Measurements from ENCODE around the gene KANSL1. TPM values are rescaled to one million over a fixed set of nuclear protein-coding genes. Genes with fewer than 3 reads are reported as not detected.

KANSL1 gene
- total and polyA plus RNA-seq, 8 donors: 24.6 to 86.6 (median 48.2) TPM

DNA sequence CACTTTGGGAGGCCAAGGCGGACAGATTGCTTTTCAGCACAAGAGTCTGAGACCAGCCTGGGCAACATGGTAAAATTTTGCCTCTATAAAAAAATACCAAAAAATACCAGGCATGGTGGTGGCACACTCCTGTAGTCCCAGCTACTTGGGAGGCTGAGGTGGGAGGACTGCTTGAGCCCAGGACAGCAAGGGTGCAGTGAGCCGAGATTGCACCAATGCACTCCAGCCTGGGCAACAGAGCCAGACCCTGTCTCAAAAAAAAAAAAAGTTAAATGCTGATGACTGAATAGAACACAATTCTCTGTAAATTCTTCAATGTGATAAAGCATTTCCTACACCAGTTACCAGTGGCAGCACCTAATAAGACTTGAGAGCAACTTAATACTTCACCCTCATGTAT, 65.7 kb downstream of the KANSL1 start:
- peaks cover 22 to 58% (median 56%) of the 10 kb centered on the region in 3 donors for H3K4me1 ChIP-seq
- no peak for FAIRE-seq
- intact Hi-C loops (cut with DNase I): loop anchor here in 1 of 3 donors (10.0 kb wide), 1 partner anchor 73 kb away; no protein-coding TSS in a partner anchor

DNA sequence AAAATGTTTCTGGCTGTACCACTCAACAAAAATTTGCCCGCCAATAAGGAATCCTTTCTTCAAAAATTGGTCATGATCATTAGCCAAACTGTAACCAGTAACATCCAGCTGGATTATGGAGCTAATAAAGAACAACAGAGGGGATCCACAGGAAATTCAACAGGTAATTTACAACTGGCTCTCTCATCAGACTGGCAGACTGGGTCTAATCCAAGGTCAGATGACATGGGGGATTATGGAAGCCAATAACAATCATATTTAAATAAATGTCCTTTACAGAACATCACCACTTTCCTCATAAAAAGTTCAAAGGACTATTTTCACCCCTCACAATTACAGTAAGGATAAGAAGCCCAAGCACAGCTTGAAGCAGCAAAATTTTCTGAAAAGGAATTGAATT, 66.4 kb downstream of the KANSL1 start:
- peaks cover 22 to 63% (median 63%) of the 10 kb centered on the region in 3 donors for H3K4me1 ChIP-seq
- H3K36me3 ChIP-seq: no peaks in the 10 kb centered on the region
- 93 to 96% methylated on average over 1 of the region's 1 CpG for WGBS, 2 donors
- H3K9me3 ChIP-seq: no peaks in the 10 kb centered on the region
- H3K27me3 ChIP-seq: no peaks in the 10 kb centered on the region
- H3K4me3 ChIP-seq: no peak overlapping the region
- DNase-seq (no peak), FAIRE-seq (no peak), ATAC-seq (no peak)
- H3K27ac ChIP-seq: no peak overlapping the region
- TF ChIP-seq, protein P1, sequence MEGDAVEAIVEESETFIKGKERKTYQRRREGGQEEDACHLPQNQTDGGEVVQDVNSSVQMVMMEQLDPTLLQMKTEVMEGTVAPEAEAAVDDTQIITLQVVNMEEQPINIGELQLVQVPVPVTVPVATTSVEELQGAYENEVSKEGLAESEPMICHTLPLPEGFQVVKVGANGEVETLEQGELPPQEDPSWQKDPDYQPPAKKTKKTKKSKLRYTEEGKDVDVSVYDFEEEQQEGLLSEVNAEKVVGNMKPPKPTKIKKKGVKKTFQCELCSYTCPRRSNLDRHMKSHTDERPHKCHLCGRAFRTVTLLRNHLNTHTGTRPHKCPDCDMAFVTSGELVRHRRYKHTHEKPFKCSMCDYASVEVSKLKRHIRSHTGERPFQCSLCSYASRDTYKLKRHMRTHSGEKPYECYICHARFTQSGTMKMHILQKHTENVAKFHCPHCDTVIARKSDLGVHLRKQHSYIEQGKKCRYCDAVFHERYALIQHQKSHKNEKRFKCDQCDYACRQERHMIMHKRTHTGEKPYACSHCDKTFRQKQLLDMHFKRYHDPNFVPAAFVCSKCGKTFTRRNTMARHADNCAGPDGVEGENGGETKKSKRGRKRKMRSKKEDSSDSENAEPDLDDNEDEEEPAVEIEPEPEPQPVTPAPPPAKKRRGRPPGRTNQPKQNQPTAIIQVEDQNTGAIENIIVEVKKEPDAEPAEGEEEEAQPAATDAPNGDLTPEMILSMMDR (IDR thresholded peaks at IDR 0.05): no peak
- intact Hi-C loops (cut with DNase I): loop anchor here in 1 of 3 donors (10.0 kb wide), 1 partner anchor 72 kb away; no protein-coding TSS in a partner anchor

More for the DNA sequence above, 65.7 kb downstream of the KANSL1 start:
- ATAC-seq (no peak), DNase-seq (no peak)
- no peak overlapping the region for H3K27ac ChIP-seq
- no peaks in the 10 kb centered on the region for H3K36me3 ChIP-seq
- TF ChIP-seq, protein P1 (IDR thresholded peaks at IDR 0.05): no peak
- no peaks in the 10 kb centered on the region for H3K9me3 ChIP-seq
- WGBS, 2 donors: 95% methylated on average over 2 of the region's 2 CpGs
- H3K4me3 ChIP-seq: no peak overlapping the region
- no peaks in the 10 kb centered on the region for H3K27me3 ChIP-seq

DNA sequence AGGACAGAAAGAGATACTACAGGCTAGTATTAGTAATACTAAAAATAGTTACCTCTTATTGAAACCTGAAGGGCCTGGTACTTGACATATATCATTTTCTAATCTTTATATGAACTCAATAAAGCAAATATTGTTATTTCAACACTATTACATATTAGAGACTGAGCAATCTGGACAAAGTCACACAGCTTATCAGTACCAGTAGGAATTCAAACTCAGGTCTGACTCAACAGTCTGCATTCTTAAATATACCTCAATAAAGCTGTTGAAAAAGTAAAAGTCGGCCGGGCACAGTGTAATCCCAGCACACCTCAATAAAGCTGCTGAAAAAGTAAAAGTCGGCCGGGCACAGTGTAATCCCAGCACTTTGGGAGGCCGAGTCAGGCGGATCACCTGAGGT, 67.4 kb downstream of the KANSL1 start:
- Histone ChIP-seq H3K27me3 (no peaks in the 10 kb centered on the region), H3K4me1 (peaks cover 25 to 71% (median 66%) of the 10 kb centered on the region in 3 donors), H3K4me3 (no peak overlapping the region), H3K9me3 (no peaks in the 10 kb centered on the region), H3K27ac (no peak overlapping the region), H3K36me3 (no peaks in the 10 kb centered on the region)
- 74 to 79% methylated on average over 6 of the region's 6 CpGs for WGBS, 2 donors
- ATAC-seq (peak; percentile 67 to 84 (median 77)), DNase-seq (no peak), FAIRE-seq (no peak)
- TF ChIP-seq, protein P1 (IDR thresholded peaks at IDR 0.05): no peak
- intact Hi-C loops (cut with DNase I): loop anchor here in 1 of 3 donors (10.0 kb wide), 1 partner anchor 71 kb away; no protein-coding TSS in a partner anchor

DNA sequence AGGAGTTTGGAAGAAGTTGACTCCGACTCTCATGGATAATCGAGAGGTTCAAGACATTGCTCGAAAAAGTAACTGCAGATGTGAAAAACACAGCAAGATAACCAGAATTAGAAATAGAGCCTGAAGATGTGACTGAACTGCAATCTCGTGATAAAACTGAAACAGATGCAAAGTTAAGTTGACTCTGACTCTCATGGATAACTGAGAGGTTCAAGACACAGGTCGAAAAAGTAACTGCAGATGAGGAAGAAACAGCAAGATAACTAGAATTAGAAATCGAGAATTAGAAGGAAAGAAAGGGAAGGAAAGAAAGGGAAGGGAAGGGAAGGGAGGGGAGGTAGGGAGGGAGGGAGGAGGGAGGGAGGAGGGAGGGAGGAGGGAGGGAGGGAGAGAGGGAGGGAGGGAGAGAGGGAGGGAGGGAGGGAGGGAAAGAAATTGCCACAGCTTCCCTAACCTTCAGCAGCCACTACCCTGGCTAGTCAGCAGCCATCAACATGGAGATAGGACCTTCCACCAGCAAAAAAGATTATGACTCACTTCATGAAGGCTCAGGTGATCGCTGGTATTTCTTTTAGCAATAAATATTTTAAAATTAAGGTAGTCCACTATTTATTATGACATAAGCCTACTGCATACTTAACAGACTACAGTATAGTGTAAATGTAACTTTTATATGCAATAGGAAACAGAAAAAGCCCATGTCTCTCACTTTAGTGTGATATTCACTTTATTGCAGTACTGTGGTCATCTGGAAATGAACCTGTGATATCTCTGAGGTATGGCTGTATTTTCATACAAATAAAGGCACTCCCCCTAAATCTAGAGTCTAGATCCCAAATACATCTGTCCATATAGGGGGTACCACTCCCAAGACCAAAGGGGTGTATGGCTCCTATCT, 68.3 kb downstream of the KANSL1 start:
- FAIRE-seq: no peak
- intact Hi-C loops (cut with DNase I): loop anchor here in 1 of 3 donors (10.0 kb wide), 1 partner anchor 70 kb away; no protein-coding TSS in a partner anchor
- Histone ChIP-seq H3K9me3 (no peaks in the 10 kb centered on the region), H3K4me1 (peaks cover 20 to 71% (median 66%) of the 10 kb centered on the region in 3 donors), H3K4me3 (no peak overlapping the region), H3K36me3 (no peaks in the 10 kb centered on the region), H3K27ac (no peak overlapping the region), H3K27me3 (no peaks in the 10 kb centered on the region)
- TF ChIP-seq, protein P1 (IDR thresholded peaks at IDR 0.05): no peak
- DNase-seq: no peak
- WGBS, 2 donors: 85 to 89% methylated on average over 7 of the region's 7 CpGs
- ATAC-seq: peak; percentile 21 to 63 (median 31)

Measured in pancreas (tissue), 10 donors.